ENCODE data around the gene BIRC2.

DNA sequence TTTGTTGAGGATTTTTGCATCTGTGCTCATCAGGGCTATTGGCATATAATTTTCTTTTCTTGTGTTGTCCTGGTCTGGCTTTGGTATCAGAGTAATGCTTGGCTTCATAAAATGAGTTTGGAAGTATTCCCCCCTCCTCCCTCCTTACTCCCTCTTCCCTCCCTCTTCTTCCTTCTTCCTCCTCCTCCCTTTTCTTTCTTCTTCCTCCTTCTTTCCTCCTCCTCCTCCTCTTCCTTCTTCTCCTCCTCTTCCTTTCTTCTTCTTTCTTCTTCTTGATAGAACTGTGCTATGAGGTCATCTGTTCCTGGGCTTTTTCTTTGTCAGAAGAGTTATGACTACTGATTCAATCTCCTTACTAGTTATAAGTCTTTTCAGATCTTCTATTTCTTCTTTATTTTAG, 10.1 kb downstream of the BIRC2 start:
- TF ChIP-seq, protein P1, sequence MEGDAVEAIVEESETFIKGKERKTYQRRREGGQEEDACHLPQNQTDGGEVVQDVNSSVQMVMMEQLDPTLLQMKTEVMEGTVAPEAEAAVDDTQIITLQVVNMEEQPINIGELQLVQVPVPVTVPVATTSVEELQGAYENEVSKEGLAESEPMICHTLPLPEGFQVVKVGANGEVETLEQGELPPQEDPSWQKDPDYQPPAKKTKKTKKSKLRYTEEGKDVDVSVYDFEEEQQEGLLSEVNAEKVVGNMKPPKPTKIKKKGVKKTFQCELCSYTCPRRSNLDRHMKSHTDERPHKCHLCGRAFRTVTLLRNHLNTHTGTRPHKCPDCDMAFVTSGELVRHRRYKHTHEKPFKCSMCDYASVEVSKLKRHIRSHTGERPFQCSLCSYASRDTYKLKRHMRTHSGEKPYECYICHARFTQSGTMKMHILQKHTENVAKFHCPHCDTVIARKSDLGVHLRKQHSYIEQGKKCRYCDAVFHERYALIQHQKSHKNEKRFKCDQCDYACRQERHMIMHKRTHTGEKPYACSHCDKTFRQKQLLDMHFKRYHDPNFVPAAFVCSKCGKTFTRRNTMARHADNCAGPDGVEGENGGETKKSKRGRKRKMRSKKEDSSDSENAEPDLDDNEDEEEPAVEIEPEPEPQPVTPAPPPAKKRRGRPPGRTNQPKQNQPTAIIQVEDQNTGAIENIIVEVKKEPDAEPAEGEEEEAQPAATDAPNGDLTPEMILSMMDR (conservative IDR thresholded peaks at IDR 0.05; ENCODE audit: low read depth, low read length): no peak
- TF ChIP-seq POLR2A (IDR thresholded peaks at IDR 0.05; ENCODE audit: low read depth, low read length) (no peak), MXI1 (IDR thresholded peaks at IDR 0.05; ENCODE audit: borderline replicate concordance, low read depth, low read length) (no peak), RFX5 (IDR thresholded peaks at IDR 0.05; ENCODE audit: low read depth, low read length) (no peak)
- TF ChIP-seq, protein P2, sequence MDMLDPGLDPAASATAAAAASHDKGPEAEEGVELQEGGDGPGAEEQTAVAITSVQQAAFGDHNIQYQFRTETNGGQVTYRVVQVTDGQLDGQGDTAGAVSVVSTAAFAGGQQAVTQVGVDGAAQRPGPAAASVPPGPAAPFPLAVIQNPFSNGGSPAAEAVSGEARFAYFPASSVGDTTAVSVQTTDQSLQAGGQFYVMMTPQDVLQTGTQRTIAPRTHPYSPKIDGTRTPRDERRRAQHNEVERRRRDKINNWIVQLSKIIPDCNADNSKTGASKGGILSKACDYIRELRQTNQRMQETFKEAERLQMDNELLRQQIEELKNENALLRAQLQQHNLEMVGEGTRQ (IDR thresholded peaks at IDR 0.05; ENCODE audit: low read depth, low read length): no peak
